GM19397 (cell line): ENCODE results near the gene USP13.
"Not testable (repeated sequence)": the region's sequence is repeated elsewhere in the genome, so short reads cannot be mapped to it uniquely, and the experiment has no call there.

ENCODE experiments used
- ATAC-seq: cut with Tn5 transposase; IDR thresholded peaks from one replicate; pipeline ENCODE4 v1.9.1; 2021; ENCODE audit warnings: mild to moderate bottlenecking, moderate library complexity; ENCODE audit not compliant: unreplicated experiment

USP13 gene

GRCh38 chr3:179775416-179776122 lies 122.7 kb downstream of the USP13 start:
- ATAC-seq, result no peak

GRCh38 chr3:179782841-179783240 lies 130.0 kb downstream of the USP13 start:
- ATAC-seq, result not testable (repeated sequence)

- no peak for ATAC-seq
These were observed 136.2 kb downstream of the USP13 start for GRCh38 chr3:179788996-179789395.

GRCh38 chr3:179791793-179792192 lies 139.0 kb downstream of the USP13 start:
- no peak for ATAC-seq

GRCh38 chr3:179794355-179794754 lies 141.5 kb downstream of the USP13 start:
- ATAC-seq, result no peak

GRCh38 chr3:179796421-179796820 lies 143.6 kb downstream of the USP13 start:
- ATAC-seq, result no peak

GRCh38 chr3:179797192-179797591 lies 144.4 kb downstream of the USP13 start:
- ATAC-seq, result no peak

- no peak for ATAC-seq
These were observed 148.4 kb downstream of the USP13 start for GRCh38 chr3:179801263-179801662.

GRCh38 chr3:179801856-179802255 lies 149.0 kb downstream of the USP13 start:
- no peak for ATAC-seq

GRCh38 chr3:179806177-179806576 lies 153.3 kb downstream of the USP13 start:
- no peak for ATAC-seq

- no peak for ATAC-seq
These were observed 154.7 kb downstream of the USP13 start for GRCh38 chr3:179807588-179807987.

GRCh38 chr3:179809639-179810038 lies 156.8 kb downstream of the USP13 start:
- ATAC-seq, result no peak

- ATAC-seq, result peak; percentile 86
These were observed 158.7 kb downstream of the USP13 start for GRCh38 chr3:179811321-179812095.

- ATAC-seq, result no peak
These were observed 159.2 kb downstream of the USP13 start for GRCh38 chr3:179812096-179812382.

GRCh38 chr3:179819379-179819778 lies 166.5 kb downstream of the USP13 start:
- no peak for ATAC-seq

- no peak for ATAC-seq
These were observed 169.5 kb downstream of the USP13 start for GRCh38 chr3:179822296-179822695.

GRCh38 chr3:179825527-179826246 lies 172.8 kb downstream of the USP13 start:
- no peak for ATAC-seq

GRCh38 chr3:179826247-179826637 lies 173.4 kb downstream of the USP13 start:
- ATAC-seq, result no peak

GRCh38 chr3:179828738-179829137 lies 175.9 kb downstream of the USP13 start:
- ATAC-seq, result no peak

- no peak for ATAC-seq
These were observed 176.6 kb downstream of the USP13 start for GRCh38 chr3:179829401-179829800.

GRCh38 chr3:179832333-179832854 lies 179.6 kb downstream of the USP13 start:
- ATAC-seq, result no peak

- no peak for ATAC-seq
These were observed 180.5 kb downstream of the USP13 start for GRCh38 chr3:179833294-179833693.
